K562 (cell line): Measurements from ENCODE around the gene HEXD. TPM values are rescaled to one million over a fixed set of nuclear protein-coding genes. Genes with fewer than 3 reads are reported as not detected.
A peak's percentile ranks its signal among the peaks of the same experiment; 100 is the strongest.

ENCODE experiments used
- CTCF ChIP-seq, 3 experiments: IDR thresholded peaks in 2 of 3; conservative IDR thresholded peaks in 1 of 3; 2 replicates each; pipeline ENCODE4 v1.5.1; 2011 to 2012; ENCODE audit warnings: low read length in 3 of 3, mild to moderate bottlenecking in 3 of 3, control low read depth in 2 of 3, improper control_type of control experiment in 1 of 3, inconsistent platforms in 1 of 3, low read depth in 1 of 3, mixed read lengths in 1 of 3, moderate library complexity in 1 of 3; ENCODE audit not compliant: insufficient read depth in 2 of 3
- E4F1 ChIP-seq: fragments of 250-450 bp; sonication (Bioruptor Pico); IDR thresholded peaks from 2 replicates; pipeline ENCODE4 v1.5.0; 2021; ENCODE audit warnings: mild to moderate bottlenecking, borderline replicate concordance
- ELF2 ChIP-seq: fragments of 250-450 bp; sonication (Bioruptor Pico); IDR thresholded peaks from 2 replicates; pipeline ENCODE4 v1.5.0; 2021; ENCODE audit warnings: mild to moderate bottlenecking
- EP400 ChIP-seq: fragments of 450-650 bp; IDR thresholded peaks from 2 replicates; pipeline ENCODE4 v1.6.1; 2017; ENCODE audit warnings: antibody characterized with exemption, mild to moderate bottlenecking, moderate library complexity
- FOSL1 ChIP-seq: fragments of 200-800 bp; sonication (Bioruptor generic); conservative IDR thresholded peaks from 2 replicates; pipeline ENCODE4 v1.6.1; 2016; ENCODE audit warnings: missing genetic modification characterization, missing compliant biosample characterization
- FOXO4 ChIP-seq: fragments of 450-650 bp; formaldehyde crosslinking; IDR thresholded peaks from 2 replicates; pipeline ENCODE4 v1.4.0; 2020; ENCODE audit warnings: mild to moderate bottlenecking, moderate library complexity
- GATA2 ChIP-seq: sonication (generic); formaldehyde crosslinking; IDR thresholded peaks from 2 replicates; pipeline ENCODE4 v1.4.0; 2020; ENCODE audit warnings: mild to moderate bottlenecking, missing genetic modification reagents
- LARP7 ChIP-seq: fragments of 450-650 bp; IDR thresholded peaks from 2 replicates; pipeline ENCODE4 v1.6.1; 2016
- LCOR ChIP-seq: sonication (generic); formaldehyde crosslinking; IDR thresholded peaks from 2 replicates; pipeline ENCODE4 v1.8.0; 2022; ENCODE audit warnings: mild to moderate bottlenecking, missing genetic modification reagents
- MEF2A ChIP-seq: IDR thresholded peaks from 2 replicates; pipeline ENCODE4 v1.6.1; 2011; ENCODE audit warnings: low read depth, mild to moderate bottlenecking, low read length, moderate library complexity; ENCODE audit not compliant: control insufficient read depth
- RAD21 ChIP-seq, 2 experiments: fragments of 250-450 bp in 1 of 2; fragments of 450-650 bp in 1 of 2; sonication (Bioruptor Pico) in 1 of 2; formaldehyde crosslinking in 1 of 2; IDR thresholded peaks in 1 of 2; conservative IDR thresholded peaks in 1 of 2; 2 replicates each; pipeline versions ENCODE4 v1.4.0 to v1.8.0; 2020 to 2022; ENCODE audit warnings: mild to moderate bottlenecking in 2 of 2, moderate library complexity in 1 of 2
- RAD51 ChIP-seq: fragments of 450-650 bp; IDR thresholded peaks from 2 replicates; pipeline ENCODE4 v1.7.1; 2016; ENCODE audit warnings: low read depth, mild to moderate bottlenecking, borderline replicate concordance
- SIX5 ChIP-seq, 2 experiments: IDR thresholded peaks; 2 replicates each; pipeline ENCODE4 v1.6.1; 2011; ENCODE audit warnings: low read length in 2 of 2, borderline replicate concordance in 1 of 2, low read depth in 1 of 2, mild to moderate bottlenecking in 1 of 2, moderate library complexity in 1 of 2; ENCODE audit not compliant: insufficient read depth in 1 of 2
- SRF ChIP-seq, 2 experiments: fragments of 250-450, 450-650 bp in 1 of 2; sonication (Bioruptor Pico) in 1 of 2; sonication (generic) in 1 of 2; formaldehyde crosslinking; IDR thresholded peaks; 2 replicates each; pipeline versions ENCODE4 v1.5.0 to v1.5.1; 2020 to 2022; ENCODE audit warnings: mild to moderate bottlenecking in 1 of 2, missing genetic modification reagents in 1 of 2
- STAT6 ChIP-seq: sonication (generic); formaldehyde crosslinking; IDR thresholded peaks from 2 replicates; pipeline ENCODE4 v1.8.1; 2023; ENCODE audit warnings: mild to moderate bottlenecking, missing genetic modification reagents
- TCF7 ChIP-seq: sonication (generic); IDR thresholded peaks from 2 replicates; pipeline ENCODE4 v1.6.1; 2016; ENCODE audit warnings: antibody characterized with exemption, borderline replicate concordance
- ZC3H11A ChIP-seq: IDR thresholded peaks from 2 replicates; pipeline ENCODE4 v1.6.1; 2012; ENCODE audit warnings: low read depth, low read length, improper control_type of control experiment
- polyA plus RNA-seq, 8 experiments: library from polyadenylated mRNA; depleted of rRNA in 4 of 8; stranded (reverse) in 5 of 8; unstranded in 3 of 8; fragments of >200 nt; fragmentation: Nextera tagmentation in 2 of 8; fragmentation: Illumina TruSeq in 1 of 8; extraction: Ambion mirVana in 2 of 8; extraction: Trizol in 1 of 8; gene quantifications; 2 replicates each; pipeline versions ENCODE4 v1.2.1 to v1.2.3, GENCODE V29; 2011 to 2014; ENCODE audit warnings: inconsistent platforms in 1 of 8, missing spikeins in 1 of 8
- total RNA-seq, 7 experiments: library from RNA; depleted of rRNA in 6 of 7; stranded (reverse); fragments of >200 nt in 6 of 7; fragmentation: Illumina TruSeq in 2 of 7; extraction: Trizol in 2 of 7; gene quantifications; 2 replicates each; pipeline versions ENCODE4 v1.2.1 to v1.2.3, GENCODE V29; 2011 to 2021; ENCODE audit warnings: low replicate concordance in 1 of 7
- TF ChIP-seq, protein P1 (sequence below): fragments of 450-650 bp; IDR thresholded peaks from 2 replicates; pipeline ENCODE4 v1.6.1; 2016
- TF ChIP-seq, protein P2 (sequence below): sonication (generic); formaldehyde crosslinking; IDR thresholded peaks from 2 replicates; pipeline ENCODE4 v1.5.0; 2020; ENCODE audit warnings: missing genetic modification reagents

Gene HEXD
- total and polyA plus RNA-seq, 9 of the 15 experiments (the other 6 are each of a cell fraction or from before 2014, with no cell fraction given) = 1.0 to 25.3 (median 10.0) TPM

DNA sequence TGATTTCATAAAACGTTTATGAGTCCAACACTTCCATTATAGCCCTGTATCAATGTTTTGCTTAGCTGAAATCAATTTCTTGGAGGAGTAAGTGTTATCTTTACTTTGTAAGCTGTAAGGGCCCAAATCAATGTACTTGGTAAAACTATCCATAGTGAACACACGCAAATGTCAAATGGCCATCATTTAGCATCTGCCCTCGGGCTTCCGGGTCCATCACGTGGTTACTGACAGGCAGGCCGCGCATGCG is 39.7 kb downstream of the HEXD start (continued):
- TF ChIP-seq CTCF (IDR thresholded peaks at IDR 0.05 in 2 of 3, conservative IDR thresholded peaks at IDR 0.05 in 1 of 3; ENCODE audit: insufficient read depth in 2 of 3, low read depth in 1 of 3, low read length in 3 of 3) (no peak), TCF7 (no peak), RAD51 (peak; percentile 96), RAD21 (CRISPR knock-in tag; conservative IDR thresholded peaks at IDR 0.05 in 1 of 2, IDR thresholded peaks at IDR 0.05 in 1 of 2) (no peak), EP400 (no peak), MEF2A (no peak), LARP7 (no peak), SIX5 (IDR thresholded peaks at IDR 0.05; ENCODE audit: borderline replicate concordance in 1 of 2, insufficient read depth in 1 of 2, low read depth in 1 of 2, low read length in 2 of 2) (no peak), STAT6 (CRISPR knock-in tag) (no peak), FOSL1 (tag) (no peak), E4F1 (CRISPR knock-in tag) (no peak), SRF (CRISPR knock-in tag; IDR thresholded peaks at IDR 0.05) (no peak), ELF2 (CRISPR knock-in tag) (peak; percentile 97), FOXO4 (CRISPR knock-in tag) (no peak), LCOR (CRISPR knock-in tag) (no peak; the same call in 1 of the 2 replicates), ZC3H11A (no peak), GATA2 (CRISPR knock-in tag) (no peak)
- TF ChIP-seq, protein P1, sequence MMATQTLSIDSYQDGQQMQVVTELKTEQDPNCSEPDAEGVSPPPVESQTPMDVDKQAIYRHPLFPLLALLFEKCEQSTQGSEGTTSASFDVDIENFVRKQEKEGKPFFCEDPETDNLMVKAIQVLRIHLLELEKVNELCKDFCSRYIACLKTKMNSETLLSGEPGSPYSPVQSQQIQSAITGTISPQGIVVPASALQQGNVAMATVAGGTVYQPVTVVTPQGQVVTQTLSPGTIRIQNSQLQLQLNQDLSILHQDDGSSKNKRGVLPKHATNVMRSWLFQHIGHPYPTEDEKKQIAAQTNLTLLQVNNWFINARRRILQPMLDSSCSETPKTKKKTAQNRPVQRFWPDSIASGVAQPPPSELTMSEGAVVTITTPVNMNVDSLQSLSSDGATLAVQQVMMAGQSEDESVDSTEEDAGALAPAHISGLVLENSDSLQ = peak; percentile 94
- TF ChIP-seq, protein P2, sequence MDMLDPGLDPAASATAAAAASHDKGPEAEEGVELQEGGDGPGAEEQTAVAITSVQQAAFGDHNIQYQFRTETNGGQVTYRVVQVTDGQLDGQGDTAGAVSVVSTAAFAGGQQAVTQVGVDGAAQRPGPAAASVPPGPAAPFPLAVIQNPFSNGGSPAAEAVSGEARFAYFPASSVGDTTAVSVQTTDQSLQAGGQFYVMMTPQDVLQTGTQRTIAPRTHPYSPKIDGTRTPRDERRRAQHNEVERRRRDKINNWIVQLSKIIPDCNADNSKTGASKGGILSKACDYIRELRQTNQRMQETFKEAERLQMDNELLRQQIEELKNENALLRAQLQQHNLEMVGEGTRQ (CRISPR knock-in tag) = peak; percentile 98
